ENCODE measurements around the gene PTPRE. TPM values are rescaled to one million over a fixed set of nuclear protein-coding genes. Genes with fewer than 3 reads are reported as not detected.
A peak's percentile ranks its signal among the peaks of the same experiment; 100 is the strongest.

The PTPRE gene
- total RNA-seq, 1 experiment from 2014 or later, result 2.8 TPM

DNA sequence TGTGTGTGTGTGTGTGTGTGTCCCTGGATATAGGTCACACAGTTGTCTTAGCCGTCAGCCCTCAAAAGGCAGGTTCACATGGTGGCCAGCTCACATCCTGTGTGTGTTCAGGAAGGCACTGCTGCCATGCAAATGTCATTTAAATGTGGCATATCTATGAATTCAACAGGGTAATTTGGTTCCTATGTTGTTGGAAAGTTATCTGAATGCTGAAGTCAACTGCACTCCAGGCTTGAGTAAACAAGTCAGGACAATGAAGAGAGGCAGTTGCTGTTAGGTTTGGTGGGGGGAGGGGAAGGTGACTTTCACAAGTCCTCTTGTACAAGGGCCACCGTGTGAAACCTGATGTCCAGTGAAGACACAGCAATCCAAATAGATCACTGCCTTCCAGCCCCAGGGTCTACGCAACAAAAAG, 61.1 kb downstream of the PTPRE start:
- in situ Hi-C loops (cut with HindIII; ENCODE audit: low pct_unique_long_range_greater_than_20kb, low sequenced_read_pairs), result no loop called here

DNA sequence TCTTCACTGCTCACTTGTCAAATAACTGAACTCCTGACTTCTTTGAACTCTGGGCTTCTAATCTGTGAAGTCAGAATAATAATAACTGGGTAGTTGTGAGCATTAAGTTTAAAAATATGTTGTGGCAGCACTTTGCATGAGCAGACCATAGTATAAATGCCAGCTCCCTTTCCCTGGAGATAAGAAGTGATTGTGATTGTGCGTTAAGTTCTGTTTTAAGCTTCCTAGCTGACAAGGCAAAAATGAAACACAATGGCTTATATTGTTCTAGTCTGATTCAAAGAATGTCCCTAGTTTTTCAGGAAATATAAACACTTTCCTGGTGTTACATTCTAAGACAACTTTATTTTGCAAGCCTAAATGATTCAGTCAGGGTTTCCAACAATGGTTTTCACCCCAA, 61.8 kb downstream of the PTPRE start:
- in situ Hi-C loops (cut with HindIII; ENCODE audit: low pct_unique_long_range_greater_than_20kb, low sequenced_read_pairs), result no loop called here
- DNase-seq (ENCODE audit: low read depth), result no peak

More for the DNA sequence above, 61.1 kb downstream of the PTPRE start:
- DNase-seq (ENCODE audit: low read depth), result no peak

GRCh38 chr10:127971101-127971946, 64.4 kb downstream of the PTPRE start:
- in situ Hi-C loops (cut with HindIII; ENCODE audit: low pct_unique_long_range_greater_than_20kb, low sequenced_read_pairs), result no loop called here
- no peak for DNase-seq (ENCODE audit: low read depth)

DNA sequence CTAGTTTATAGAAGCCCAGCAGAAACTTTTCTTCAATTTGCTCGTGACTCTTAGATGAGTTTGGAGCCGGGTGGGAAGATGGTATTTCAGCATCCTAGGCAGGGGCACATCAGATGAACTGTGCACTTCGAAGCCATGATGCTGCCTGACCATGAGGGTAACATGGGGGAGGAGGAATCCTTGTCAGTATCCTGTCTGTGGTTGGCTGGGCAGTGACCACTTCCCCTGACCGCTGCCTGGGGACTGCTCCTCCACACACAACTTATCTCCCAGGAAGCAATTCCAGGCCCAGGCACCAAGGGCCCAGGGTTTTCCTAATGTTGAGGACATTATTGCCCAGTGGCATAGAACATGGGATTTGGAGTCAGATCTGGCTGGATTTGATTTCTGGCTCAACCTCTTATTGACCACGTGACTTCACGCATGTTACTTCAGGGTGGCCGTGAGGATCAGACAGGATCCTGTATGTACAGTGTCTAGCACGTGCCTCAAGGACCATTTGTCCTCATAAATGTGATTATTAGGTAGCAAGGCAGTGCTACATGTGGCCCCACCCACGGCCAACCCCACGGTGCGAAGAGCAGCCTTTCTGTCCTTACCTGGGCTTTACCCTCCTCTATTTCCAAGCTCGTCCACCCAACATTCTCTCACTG, 65.2 kb downstream of the PTPRE start:
- in situ Hi-C loops (cut with HindIII; ENCODE audit: low pct_unique_long_range_greater_than_20kb, low sequenced_read_pairs), result no loop called here
- DNase-seq (ENCODE audit: low read depth), result no peak

DNA sequence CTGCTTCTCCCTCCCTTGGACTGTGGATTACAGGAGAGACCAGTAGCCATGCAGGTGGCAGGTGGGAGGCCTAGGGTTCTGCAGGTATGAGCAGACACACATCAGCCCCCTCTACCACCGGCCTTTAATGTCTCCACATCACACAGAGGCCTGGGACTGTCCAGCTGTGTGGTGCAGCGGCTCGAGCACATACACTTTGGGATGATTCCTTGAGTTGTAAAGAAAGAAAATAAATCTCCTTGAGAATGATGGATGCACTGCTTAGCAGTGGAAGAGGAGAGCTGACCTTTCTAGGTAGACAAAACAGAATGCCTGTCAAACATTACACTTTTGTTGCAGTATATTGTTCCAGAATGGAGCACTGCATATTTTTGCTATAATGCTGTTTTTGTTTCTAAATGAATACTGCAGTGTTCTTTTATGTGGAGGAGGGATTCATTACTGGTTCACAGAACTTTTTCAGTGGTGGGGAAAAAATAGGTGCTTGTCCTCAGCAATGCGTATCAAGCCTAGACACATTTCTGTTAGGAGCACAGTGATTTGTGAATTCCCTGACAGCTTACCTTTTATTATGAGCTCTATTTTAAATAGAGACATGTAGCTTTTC, 66.0 kb downstream of the PTPRE start:
- in situ Hi-C loops (cut with HindIII; ENCODE audit: low pct_unique_long_range_greater_than_20kb, low sequenced_read_pairs), result no loop called here
- DNase-seq (ENCODE audit: low read depth), result no peak

DNA sequence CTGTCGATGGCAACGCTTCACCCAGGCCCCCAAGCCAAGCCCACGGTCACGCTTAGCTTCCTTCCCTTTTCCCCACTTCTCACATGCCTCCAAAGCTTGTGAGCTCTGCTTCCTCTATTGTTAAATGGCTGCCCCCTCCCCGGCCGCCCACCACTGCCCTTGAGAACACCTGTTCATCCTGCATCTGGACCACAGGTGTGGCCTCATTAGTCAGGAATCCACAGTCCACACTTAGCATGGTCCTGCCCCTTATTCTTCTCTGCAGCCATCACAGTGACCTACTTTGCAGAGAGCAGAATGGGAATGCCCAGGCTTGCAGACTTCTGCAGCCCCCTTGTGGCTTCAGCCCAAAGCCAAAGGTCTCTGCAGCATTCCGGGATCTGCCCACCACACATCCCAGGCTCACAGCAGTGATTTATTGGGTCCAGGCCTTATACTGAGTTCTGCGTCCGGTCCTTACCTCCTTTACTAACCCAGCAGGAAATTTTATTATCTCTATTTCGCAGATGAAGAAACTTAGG, 66.9 kb downstream of the PTPRE start:
- no peak for DNase-seq (ENCODE audit: low read depth)
- in situ Hi-C loops (cut with HindIII; ENCODE audit: low pct_unique_long_range_greater_than_20kb, low sequenced_read_pairs), result no loop called here

GRCh38 chr10:127974911-127975310, 68.0 kb downstream of the PTPRE start:
- in situ Hi-C loops (cut with HindIII; ENCODE audit: low pct_unique_long_range_greater_than_20kb, low sequenced_read_pairs), result no loop called here
- no peak for DNase-seq (ENCODE audit: low read depth)

DNA sequence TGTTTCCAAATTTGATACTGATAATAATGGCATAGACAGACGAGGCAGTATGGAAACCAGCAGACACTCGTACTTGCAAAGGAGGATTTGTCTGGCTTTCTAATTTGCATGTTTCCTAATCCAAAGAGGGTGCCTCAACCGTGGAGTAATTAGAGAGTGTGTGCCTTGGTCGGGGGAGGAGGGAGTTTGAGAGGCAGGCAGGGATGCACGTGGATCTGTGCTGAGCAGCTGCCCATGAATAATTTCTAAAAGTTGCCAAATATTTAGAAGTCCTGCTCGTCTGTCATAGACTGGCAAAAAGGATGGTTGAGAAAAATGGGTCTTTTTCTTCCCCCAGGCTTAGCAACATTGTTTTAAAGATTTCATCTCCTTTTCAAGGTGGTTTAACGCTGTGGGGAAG, 69.4 kb downstream of the PTPRE start:
- in situ Hi-C loops (cut with HindIII; ENCODE audit: low pct_unique_long_range_greater_than_20kb, low sequenced_read_pairs), result no loop called here
- DNase-seq (ENCODE audit: low read depth), result no peak

DNA sequence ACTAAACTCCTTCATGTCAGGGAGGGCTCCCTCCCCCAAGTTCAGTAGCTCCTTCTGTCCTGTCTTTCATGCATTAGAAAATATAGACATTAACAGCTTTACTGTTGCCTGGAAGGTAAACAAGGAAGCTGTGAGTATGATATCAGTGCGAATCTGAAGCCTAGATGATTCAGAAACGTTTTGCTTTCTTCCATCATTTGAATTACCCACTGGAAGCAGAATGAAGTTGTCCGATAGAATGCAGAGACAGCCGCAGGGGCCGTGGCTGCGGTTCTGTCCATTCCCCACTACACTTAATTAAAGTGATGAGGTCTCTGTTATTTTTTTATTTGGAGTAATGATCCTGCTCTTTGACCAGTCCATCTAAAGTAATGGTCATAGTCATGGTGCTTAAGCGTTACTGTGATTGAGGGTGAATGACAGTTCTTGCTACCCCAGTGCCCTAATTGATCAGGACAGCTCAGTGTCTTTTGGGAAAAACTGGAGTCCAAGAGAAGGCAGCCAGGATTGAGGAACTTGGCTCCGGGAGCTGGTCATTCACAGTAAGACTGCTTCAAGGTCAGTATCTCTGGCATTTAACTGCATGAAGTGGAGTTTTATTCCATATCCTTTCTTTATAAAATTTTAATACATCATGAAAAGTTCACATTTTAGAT, 69.9 kb downstream of the PTPRE start:
- in situ Hi-C loops (cut with HindIII; ENCODE audit: low pct_unique_long_range_greater_than_20kb, low sequenced_read_pairs), result no loop called here
- DNase-seq (ENCODE audit: low read depth), result no peak

DNA sequence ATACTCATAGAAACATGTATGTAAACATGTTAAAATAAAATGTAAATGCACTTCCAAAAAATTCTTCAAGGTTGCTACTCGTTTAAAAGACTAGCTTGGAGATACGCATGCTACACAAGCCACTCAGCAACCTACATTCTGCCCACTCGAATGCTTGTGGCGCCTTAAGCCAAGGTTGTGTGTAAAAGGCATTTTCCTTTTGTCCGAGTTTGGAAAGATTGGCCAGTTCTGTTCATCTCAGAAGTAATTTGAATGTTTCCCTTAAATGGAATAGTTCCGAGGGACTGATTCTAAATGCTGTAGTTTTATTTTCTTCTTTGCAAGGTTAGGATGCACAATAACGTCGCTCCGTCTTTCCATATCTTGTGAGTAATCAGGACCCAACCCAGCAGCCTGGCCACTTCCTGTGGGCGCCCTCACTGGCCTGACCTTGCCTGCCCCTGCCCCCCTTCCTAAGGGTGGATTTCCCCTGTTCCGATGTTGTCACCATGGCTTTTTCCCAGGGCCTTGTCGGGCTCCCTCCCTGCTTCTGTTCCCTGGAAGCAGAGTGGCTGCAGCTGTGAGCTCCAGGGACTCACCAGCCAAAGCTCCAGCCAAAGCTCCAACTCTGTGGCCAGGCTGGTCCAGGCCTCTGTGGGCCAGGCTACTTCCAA, 70.6 kb downstream of the PTPRE start:
- peak; percentile 59 for DNase-seq (ENCODE audit: low read depth)
- in situ Hi-C loops (cut with HindIII; ENCODE audit: low pct_unique_long_range_greater_than_20kb, low sequenced_read_pairs), result no loop called here

GRCh38 chr10:127978481-127978880, 71.6 kb downstream of the PTPRE start:
- no peak for DNase-seq (ENCODE audit: low read depth)
- in situ Hi-C loops (cut with HindIII; ENCODE audit: low pct_unique_long_range_greater_than_20kb, low sequenced_read_pairs), result no loop called here

DNA sequence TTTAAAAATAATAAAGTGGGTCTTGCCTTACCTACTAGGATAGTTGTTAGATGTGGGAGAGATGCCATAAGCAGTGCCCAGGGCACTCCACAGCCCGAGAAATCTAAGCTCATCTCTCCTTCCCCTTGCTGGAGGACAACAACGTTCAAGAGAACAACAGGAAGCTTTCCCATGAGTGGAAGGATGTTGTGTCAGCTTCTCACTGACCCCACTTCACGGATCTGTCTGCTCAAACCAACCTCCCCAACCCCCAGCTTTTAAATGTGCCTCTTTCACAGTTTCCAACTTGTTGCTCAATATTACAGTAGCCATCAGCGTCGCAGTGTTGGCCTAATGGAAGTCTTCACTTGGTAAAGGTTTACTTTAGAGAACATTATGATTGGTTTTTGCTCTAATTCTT, 72.1 kb downstream of the PTPRE start:
- DNase-seq (ENCODE audit: low read depth), result no peak
- in situ Hi-C loops (cut with HindIII; ENCODE audit: low pct_unique_long_range_greater_than_20kb, low sequenced_read_pairs), result no loop called here

DNA sequence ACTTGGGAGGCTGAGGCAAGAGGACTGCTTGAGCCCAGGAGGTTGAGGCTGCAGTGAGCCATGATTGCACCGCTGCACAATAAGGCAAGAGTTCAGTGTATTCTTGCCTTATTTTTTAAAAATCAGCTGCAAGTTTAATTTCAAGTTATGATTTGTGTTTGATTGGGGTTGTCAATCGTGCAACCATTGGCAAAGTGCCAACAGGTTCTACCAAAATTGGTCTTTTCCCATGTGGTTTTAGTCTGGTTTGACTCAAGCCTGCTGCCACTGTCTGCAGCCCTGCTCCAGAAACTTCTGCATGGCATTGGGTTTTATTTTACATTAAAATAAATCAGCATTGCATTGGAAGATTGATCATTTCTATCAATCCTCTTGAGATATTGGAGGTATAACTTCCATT, 72.7 kb downstream of the PTPRE start:
- DNase-seq (ENCODE audit: low read depth), result no peak
- in situ Hi-C loops (cut with HindIII; ENCODE audit: low pct_unique_long_range_greater_than_20kb, low sequenced_read_pairs), result no loop called here

DNA sequence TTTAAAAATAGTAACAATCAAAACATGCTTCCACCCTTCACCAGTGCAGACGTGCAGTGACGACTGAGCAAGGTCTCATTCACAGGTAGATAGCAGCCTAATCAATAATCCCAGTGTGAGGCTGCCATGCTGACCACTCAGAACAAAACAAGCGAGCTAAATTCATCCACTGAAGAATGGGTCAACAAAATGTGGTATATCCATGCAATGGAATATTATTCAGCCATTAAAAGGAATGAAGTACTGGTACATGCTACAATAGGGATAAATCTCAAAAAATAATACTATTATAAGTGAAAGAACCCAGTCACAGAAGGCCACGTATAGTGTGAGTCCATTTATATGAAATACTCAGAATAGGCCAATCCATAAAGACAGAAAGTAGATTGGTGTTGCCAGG, 74.0 kb downstream of the PTPRE start:
- in situ Hi-C loops (cut with HindIII; ENCODE audit: low pct_unique_long_range_greater_than_20kb, low sequenced_read_pairs), result no loop called here
- DNase-seq (ENCODE audit: low read depth), result no peak

GRCh38 chr10:127982601-127983000, 75.7 kb downstream of the PTPRE start:
- no peak for DNase-seq (ENCODE audit: low read depth)
- in situ Hi-C loops (cut with HindIII; ENCODE audit: low pct_unique_long_range_greater_than_20kb, low sequenced_read_pairs), result no loop called here

DNA sequence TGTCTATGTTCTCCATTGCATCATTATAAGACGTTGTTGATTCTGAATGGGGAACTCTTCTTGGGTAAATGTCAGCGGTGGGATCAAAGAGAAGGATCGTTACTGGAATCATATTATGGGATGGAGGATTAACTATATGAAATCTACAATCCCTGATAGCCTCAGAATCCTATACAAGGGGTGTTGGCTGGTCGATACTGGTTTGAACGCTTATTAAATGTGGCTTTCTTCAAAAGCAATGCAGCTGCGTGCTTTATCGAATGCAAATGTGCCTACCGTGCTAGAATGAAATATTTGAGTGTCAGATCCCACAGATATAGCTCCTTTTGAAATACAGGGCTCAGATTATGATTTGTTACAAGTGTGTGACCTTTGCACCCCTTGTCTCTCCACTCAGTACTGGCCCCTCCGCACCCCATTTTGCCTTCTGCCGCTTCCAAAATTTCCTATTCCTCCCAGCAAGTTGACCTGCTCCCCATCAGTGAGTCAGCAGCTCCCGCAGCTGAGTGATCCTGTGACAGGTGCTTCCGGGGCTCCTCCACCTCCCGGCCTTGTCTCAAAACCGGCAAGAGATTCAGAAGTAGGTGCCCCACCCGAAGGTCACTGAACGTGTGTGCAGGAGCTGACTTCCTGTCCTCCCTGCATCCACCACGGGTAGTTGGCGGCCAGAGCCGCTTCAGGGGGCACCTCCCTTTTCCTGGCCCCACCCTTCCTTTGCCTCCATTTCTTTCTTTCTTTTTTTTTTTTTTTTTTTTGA, 76.6 kb downstream of the PTPRE start:
- in situ Hi-C loops (cut with HindIII; ENCODE audit: low pct_unique_long_range_greater_than_20kb, low sequenced_read_pairs), result no loop called here
- DNase-seq (ENCODE audit: low read depth), result no peak

DNA sequence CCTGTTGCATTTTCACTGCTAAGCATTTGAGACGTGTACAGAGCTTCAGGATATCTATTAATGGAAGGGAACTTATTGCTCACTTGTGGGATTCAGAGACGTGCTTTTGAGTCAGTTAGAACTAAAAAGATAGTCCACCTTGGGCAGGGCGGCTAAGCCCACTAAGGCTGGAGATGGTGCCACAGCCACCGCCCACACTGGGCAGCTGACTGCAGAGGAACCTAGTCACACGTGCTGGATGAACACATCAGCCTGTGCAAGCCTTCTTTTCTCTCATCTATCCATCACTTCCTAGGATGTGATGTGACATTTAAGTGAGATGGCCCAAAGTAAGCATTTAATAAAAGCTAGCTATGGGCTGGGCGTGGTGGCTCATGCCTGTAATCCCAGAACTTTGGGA, 78.0 kb downstream of the PTPRE start:
- no peak for DNase-seq (ENCODE audit: low read depth)
- in situ Hi-C loops (cut with HindIII; ENCODE audit: low pct_unique_long_range_greater_than_20kb, low sequenced_read_pairs), result no loop called here
